ENCODE measurements around the gene EPB41L2.

The EPB41L2 gene

DNA sequence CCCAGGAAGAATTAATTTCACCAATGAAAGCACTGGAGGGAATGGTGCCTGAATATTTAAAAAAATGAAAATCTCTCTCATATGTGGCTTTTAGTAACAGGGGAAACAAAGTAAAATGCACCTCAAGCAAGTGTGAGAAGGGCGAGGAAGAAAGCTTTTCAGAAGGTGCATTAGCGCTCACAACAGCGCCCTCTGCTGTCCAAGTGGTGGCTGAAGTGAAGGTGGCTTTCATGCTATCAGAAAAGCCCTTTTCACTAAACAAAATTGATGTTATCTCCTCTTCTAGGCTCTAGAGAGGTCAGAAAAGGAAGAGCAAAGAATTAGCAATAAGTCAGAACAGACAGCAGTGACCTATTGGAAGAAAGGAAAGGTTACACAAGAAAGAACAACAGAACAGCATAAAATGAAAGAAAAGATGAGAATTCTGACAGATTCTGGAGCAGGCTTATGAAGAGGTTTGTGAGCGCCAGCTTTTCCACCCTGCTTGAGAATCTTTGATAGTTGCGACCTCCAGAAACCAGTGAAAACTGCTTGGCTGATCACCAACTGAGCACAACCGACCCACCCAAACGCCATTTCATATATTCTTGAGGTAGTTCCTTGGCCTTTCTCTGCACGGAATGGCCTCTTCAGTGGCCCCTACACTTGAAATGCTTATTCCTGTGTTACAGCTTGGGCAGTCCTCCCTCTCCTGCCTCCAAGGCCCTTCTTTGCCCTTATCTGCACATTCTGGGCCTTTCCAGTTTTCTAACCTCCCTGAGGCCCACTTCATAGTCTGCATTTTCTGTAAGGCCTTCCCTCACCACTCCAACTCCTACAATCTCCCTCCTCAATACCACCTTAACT, 190.6 kb downstream of the EPB41L2 start:
- no peak overlapping the region for H3K4me3 ChIP-seq (ENCODE audit: low read depth, low read length)
- CTCF ChIA-PET: interaction anchor here (0.7 to 6.1 kb wide), 28 partner anchors 8 to 825 kb away, joined by 3 to 58 read pairs (median 5); no protein-coding TSS in a partner anchor
- TF ChIP-seq CTCF (IDR thresholded peaks at IDR 0.05; ENCODE audit: insufficient read depth, low read length, missing control alignments): peak; percentile 84
- POLR2A ChIA-PET: no interaction called here
- DNase-seq (ENCODE audit: low read depth, low spot score): no peak

- DNase-seq (ENCODE audit: low read depth, low spot score): no peak
- CTCF ChIA-PET: interaction anchor here (1.0 to 6.1 kb wide), 12 partner anchors 10 to 823 kb away, joined by 3 to 58 read pairs (median 15); no protein-coding TSS in a partner anchor
- TF ChIP-seq CTCF (IDR thresholded peaks at IDR 0.05; ENCODE audit: insufficient read depth, low read length, missing control alignments): no peak
These were observed 192.7 kb downstream of the EPB41L2 start for GRCh38 chr6:130870179-130870880.

DNA sequence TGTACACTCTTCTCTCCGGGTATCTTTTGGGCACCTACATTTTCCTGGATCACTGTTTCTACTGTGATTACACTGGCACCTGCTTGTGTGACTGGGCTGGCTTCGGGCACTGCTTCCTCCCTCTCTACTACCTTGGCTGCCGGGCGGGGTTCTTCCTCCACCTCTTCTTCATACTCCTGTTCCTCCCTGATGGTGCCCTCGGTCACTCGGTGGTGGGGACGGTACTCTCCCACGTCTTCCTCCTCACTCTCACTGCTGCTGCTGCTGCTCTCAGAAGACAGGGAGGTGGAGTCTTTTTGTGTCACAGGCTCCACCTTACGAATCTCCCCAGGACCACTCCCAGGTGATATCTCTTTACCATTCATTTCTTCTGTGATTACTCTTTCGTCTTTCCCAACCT, 193.4 kb downstream of the EPB41L2 start:
- H3K4me3 ChIP-seq (ENCODE audit: low read depth, low read length): no peak overlapping the region
- ChIA-PET CTCF (interaction anchor here (0.9 to 6.1 kb wide), 3 partner anchors 8 to 16 kb away, joined by 3 to 58 read pairs (median 51); no protein-coding TSS in a partner anchor), POLR2A (no interaction called here)
- no peak for DNase-seq (ENCODE audit: low read depth, low spot score)
- TF ChIP-seq CTCF (IDR thresholded peaks at IDR 0.05; ENCODE audit: insufficient read depth, low read length, missing control alignments): no peak

More at GRCh38 chr6:130870179-130870880, 192.7 kb downstream of the EPB41L2 start:
- POLR2A ChIA-PET: no interaction called here
- no peak overlapping the region for H3K4me3 ChIP-seq (ENCODE audit: low read depth, low read length)

- POLR2A ChIA-PET: no interaction called here
- CTCF ChIA-PET: interaction anchor here (1.3 kb wide), 1 partner anchor 12 kb away, joined by 3 read pairs; no protein-coding TSS in a partner anchor
- DNase-seq (ENCODE audit: low read depth, low spot score): no peak
- TF ChIP-seq CTCF (IDR thresholded peaks at IDR 0.05; ENCODE audit: insufficient read depth, low read length, missing control alignments): no peak
- no peak overlapping the region for H3K4me3 ChIP-seq (ENCODE audit: low read depth, low read length)
These were observed 197.3 kb downstream of the EPB41L2 start for GRCh38 chr6:130865793-130866192.

DNA sequence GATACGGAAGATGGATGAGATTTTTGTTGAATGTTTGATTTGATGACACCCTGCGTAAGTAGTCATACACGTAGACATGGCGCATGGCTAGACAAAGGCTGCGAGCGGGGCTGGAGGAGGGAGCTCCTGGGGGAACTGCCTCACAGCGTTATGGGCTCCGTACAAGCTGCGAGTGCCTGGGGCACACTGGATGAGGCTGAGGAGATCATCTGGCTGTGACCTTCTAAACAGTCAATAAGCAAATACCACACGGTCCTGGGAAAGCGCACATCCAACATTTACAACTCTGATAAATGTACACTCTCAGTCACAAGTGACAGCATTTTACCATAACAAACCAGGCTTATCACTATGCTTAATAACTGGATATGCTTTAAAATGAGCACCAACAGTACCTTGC, 198.7 kb downstream of the EPB41L2 start:
- no peak overlapping the region for H3K4me3 ChIP-seq (ENCODE audit: low read depth, low read length)
- no peak for DNase-seq (ENCODE audit: low read depth, low spot score)
- TF ChIP-seq CTCF (IDR thresholded peaks at IDR 0.05; ENCODE audit: insufficient read depth, low read length, missing control alignments): no peak
- ChIA-PET CTCF (interaction anchor here (0.7 to 1.4 kb wide), 3 partner anchors 9 to 319 kb away, joined by 3 to 5 read pairs (median 3); no protein-coding TSS in a partner anchor), POLR2A (no interaction called here)
